ENCODE measurements around the gene PRH1. TPM values are rescaled to one million over a fixed set of nuclear protein-coding genes. Genes with fewer than 3 reads are reported as not detected.

PRH1 gene
- total and polyA plus RNA-seq, 2 of the 8 experiments (the other 6 are each of a cell fraction or from before 2014, with no cell fraction given), result 4.5 to 6.5 TPM

DNA sequence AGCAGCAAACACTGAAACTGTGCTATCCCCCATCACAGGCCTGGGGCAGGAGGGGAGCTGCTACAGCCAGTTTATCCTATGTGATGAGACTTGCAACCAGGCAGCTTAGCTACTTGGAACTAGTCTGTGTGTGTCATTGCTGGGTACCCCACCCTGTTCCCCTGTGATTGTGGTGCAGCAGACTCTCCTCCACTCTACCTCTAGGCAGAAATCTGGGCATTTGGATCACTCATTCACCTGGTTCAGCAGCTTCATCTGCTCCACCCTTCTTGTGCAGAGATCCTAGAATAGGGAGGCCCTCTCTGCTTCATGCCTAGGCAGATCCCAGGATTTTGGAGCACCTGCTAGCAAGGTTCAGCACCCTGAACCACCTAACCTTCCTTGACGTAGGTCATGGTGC, 16.5 kb upstream of the PRH1 start (continued):
- TF ChIP-seq, protein P1, sequence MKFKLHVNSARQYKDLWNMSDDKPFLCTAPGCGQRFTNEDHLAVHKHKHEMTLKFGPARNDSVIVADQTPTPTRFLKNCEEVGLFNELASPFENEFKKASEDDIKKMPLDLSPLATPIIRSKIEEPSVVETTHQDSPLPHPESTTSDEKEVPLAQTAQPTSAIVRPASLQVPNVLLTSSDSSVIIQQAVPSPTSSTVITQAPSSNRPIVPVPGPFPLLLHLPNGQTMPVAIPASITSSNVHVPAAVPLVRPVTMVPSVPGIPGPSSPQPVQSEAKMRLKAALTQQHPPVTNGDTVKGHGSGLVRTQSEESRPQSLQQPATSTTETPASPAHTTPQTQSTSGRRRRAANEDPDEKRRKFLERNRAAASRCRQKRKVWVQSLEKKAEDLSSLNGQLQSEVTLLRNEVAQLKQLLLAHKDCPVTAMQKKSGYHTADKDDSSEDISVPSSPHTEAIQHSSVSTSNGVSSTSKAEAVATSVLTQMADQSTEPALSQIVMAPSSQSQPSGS (IDR thresholded peaks at IDR 0.05; ENCODE audit: low read length), result no peak

Measured in H1 (cell line).